GM12891 (cell line): Measurements from ENCODE around the gene ROS1.

Source experiments
- POLR2AphosphoS5 ChIP-seq: IDR thresholded peaks from 2 replicates; pipeline ENCODE4 v1.6.1; 2011; ENCODE audit warnings: low read depth, low read length, control low read depth
- SPI1 ChIP-seq: IDR thresholded peaks from 2 replicates; pipeline ENCODE4 v1.6.1; 2011; ENCODE audit warnings: low read depth, low read length, control low read depth

- no peak for TF ChIP-seq SPI1
- no peak for TF ChIP-seq POLR2AphosphoS5
Measured at GRCh38 chr6:117472667-117473066, 46.9 kb upstream of the ROS1 start.
